HFF-Myc (cell line): ENCODE measurements around the gene WDR89.

Source experiments
- DNase-seq: peaks from one replicate; pipeline ENCODE4 v3.0.0-alpha.2; 2011; ENCODE audit warnings: low read depth; ENCODE audit errors: extremely low read depth
- H3K4me3 ChIP-seq: replicated peaks from 2 replicates; pipeline ENCODE4 v1.5.1; 2011; ENCODE audit warnings: low read depth, mild to moderate bottlenecking, control low read depth, low read length
- CTCF ChIP-seq: IDR thresholded peaks from 2 replicates; pipeline ENCODE4 v1.5.1; 2012; ENCODE audit warnings: mild to moderate bottlenecking, low read depth, low read length, control low read depth; ENCODE audit errors: missing control alignments

WDR89 gene

DNA sequence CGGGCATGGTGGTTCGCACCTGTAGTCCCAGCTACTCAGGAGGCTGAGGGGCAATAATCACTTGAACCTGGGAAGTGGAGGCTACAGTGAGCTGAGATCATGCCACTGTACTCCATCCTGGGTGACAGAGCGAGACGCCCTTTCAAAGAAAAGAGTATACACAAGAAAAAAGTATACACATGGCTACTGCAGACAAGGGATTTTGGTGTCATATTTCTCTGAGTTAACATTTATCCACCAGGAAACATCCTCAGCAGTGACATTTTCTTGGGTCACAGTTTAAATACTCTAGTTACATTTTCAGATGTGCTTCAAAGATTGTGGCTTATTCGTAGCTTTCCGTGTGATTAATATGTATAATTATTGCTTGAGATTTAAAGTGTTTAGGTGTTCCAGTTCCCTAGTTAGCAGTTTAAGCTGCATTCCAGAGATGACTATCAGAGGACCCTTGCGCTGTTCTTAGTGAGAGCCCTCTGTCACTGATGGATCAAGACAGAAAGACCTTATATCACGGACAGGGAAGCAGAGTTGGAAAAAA is 93.8 kb downstream of the WDR89 start:
- no peak overlapping the region for H3K4me3 ChIP-seq
- no peak for DNase-seq
- no peak for TF ChIP-seq CTCF
